ENCODE measurements around the gene HECTD4.

HECTD4 gene

GRCh38 chr12:112196196-112196875 is 185.9 kb downstream of the HECTD4 start:
- no peak for DNase-seq

DNA sequence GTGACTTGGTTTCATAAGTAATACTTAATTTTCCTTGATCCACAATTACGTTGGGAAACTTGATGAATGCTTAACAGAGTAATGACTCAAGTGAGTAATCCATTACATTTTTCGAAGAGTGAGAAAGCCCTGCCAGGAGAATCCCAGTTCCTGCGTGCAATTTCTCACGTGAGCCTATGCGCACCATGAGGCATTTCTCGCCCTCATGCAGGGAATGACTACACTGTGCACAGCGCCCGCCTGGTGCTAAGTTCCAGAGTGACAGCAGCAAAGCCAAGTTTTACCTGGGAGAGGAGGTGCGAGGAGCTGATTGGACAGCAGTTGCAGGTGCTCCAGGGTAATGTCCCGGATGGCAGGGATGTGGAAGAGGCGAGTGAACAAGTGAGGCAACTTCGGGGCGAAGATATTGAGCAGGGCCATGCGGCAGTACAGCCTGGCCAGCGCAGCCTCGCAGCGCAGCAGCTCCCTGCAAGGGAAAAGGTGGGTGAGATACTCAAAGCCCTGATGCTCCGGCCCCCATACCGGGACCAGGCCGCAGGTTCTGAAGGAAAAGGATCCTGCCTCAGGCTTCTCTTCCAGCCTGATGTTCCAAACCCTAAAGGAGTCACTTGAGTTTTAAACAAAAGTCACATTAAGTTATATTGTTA is 187.5 kb downstream of the HECTD4 start:
- no peak for DNase-seq

GRCh38 chr12:112192475-112192874 is 189.8 kb downstream of the HECTD4 start:
- DNase-seq = no peak

- no peak for DNase-seq
Measured at GRCh38 chr12:112191840-112192321, 190.3 kb downstream of the HECTD4 start.

GRCh38 chr12:112191201-112191600 is 191.0 kb downstream of the HECTD4 start:
- DNase-seq = no peak

- DNase-seq = peak; percentile 27 to 52
Measured at GRCh38 chr12:112190231-112191025, 191.8 kb downstream of the HECTD4 start.

GRCh38 chr12:112188130-112188830 is 194.0 kb downstream of the HECTD4 start:
- DNase-seq = no peak

DNA sequence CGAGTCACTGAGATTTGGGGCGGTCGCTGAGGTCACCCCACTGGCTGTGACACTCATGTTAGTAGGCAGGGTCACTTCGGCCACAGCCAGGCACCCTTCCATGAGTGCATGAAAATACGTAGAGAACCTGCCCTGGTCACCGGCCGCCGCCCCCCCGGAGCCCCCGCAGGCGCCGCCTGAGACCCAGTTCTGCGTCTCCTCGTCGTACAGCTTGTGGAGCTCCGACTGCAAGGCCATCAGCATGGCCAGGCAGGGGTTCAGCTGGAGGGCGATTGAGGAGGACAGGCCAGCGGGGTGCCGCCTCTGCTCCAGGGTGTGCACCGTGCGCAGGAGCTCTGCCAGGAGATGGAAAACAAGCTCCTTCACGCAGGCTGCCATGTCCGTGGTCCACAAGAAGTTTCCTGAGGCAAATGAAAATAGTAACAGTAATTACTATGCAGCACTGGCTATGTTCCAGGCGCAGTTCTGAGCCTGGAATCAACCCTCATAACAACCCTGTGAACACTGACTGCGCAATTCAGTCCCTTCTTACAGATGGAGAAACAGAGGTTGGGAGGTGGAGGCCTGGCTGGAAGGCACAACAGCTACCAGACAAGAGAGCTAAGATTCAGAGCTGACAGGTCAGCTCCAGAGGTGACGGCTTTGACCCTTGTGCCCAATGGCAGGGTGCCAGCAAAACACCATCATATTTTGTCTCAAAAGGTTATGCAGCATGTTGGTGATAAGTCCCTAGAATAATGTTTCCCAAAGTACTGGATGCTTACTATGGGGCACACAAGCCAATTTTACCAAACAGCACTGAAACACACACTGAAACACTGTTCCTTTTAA is 196.9 kb downstream of the HECTD4 start:
- no peak for DNase-seq

- no peak for DNase-seq
Measured at GRCh38 chr12:112184056-112184887, 198.0 kb downstream of the HECTD4 start.

GRCh38 chr12:112183141-112184021 is 198.8 kb downstream of the HECTD4 start:
- no peak for DNase-seq

DNA sequence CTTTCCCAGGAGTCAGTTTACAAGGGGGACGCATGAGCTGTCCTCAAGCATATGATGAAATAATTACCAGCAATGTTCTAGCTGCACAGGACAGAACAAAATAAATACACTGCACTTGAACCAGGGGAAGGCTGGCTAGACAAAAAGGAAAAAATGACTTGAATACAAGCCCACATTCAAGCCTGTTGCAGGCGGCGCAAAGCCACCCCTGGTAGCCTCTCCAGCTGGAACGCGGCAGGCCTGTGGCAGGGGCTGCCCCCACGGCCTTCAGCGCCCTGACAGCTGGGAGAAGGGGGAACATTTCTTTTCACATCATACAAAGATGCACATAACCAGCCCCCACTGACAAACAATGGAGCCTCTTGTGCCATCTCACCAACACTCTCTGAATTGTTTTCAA is 199.7 kb downstream of the HECTD4 start:
- DNase-seq = no peak

DNA sequence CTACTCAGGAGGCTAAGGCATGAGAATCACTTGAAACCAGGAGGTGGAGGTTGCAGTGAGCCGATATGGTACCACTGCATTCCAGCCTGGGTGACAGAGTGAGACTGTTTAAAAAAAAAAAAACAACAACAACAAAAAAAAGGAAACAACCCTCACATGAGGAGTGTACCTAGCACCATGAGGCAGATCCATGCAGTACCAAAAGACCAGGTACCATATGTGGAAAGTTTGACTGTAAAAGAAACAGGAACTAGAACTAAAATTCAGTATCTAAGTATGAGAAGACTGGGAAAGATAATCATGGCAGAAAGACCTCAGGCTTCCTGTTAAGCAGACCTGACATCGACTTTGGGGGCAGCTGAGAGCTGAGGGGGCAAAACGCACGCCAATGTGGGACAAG is 201.8 kb downstream of the HECTD4 start:
- DNase-seq = no peak

GRCh38 chr12:112179916-112180315 is 202.3 kb downstream of the HECTD4 start:
- DNase-seq = no peak

GRCh38 chr12:112179341-112179740 is 202.9 kb downstream of the HECTD4 start:
- no peak for DNase-seq

GRCh38 chr12:112178796-112179195 is 203.4 kb downstream of the HECTD4 start:
- no peak for DNase-seq

- no peak for DNase-seq
Measured at GRCh38 chr12:112176321-112177010, 205.8 kb downstream of the HECTD4 start.

DNA sequence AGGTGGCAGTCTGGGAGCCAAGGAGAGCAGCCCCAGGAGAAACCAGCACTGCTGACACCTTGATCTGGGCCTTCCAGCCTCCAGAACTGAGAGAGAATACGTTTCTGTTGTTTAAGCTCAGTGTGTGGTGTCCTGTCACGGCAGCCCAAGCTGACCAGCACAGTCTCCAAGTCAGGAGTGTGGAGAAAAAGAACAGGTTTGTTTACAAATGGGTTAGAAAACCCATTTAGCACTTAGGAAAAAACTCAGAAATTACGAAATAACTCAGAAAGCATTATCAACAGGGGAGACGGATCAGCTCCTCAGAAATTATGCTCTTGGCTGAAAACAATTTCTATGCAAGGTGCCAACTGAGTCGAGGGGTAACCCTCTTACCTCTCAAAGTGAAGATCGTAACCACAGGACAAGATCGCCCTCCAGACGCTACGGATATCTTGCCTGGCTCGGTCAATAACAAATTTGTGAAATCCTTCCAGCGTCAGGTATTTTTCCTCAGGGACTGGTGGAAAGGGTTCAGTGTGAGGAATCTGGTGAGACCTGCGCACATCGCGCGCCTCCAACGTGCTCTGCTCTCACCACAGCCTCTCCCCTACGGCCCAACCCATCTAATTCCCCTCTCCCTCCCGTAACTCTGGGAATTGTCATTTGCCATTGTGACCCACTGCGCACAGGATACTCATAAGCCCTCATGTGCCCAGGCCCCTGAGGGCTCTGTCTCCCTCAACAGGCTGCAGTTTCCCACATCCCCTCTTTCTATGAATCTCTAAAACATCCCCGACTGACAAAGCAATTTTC is 206.7 kb downstream of the HECTD4 start:
- no peak for DNase-seq

- DNase-seq = no peak
Measured at GRCh38 chr12:112172556-112173324, 209.5 kb downstream of the HECTD4 start.

All from inflammatory macrophage treated with lipopolysaccharide for 1 hour (primary cell).